Islet of Langerhans (tissue), 1 donor: ENCODE data around the gene SAMMSON.

Source experiments
- FAIRE-seq: peaks from one replicate; lab custom pipeline; 2011; peaks lifted over from hg19 to GRCh38; lab: Jason Lieb, UNC

SAMMSON gene

DNA sequence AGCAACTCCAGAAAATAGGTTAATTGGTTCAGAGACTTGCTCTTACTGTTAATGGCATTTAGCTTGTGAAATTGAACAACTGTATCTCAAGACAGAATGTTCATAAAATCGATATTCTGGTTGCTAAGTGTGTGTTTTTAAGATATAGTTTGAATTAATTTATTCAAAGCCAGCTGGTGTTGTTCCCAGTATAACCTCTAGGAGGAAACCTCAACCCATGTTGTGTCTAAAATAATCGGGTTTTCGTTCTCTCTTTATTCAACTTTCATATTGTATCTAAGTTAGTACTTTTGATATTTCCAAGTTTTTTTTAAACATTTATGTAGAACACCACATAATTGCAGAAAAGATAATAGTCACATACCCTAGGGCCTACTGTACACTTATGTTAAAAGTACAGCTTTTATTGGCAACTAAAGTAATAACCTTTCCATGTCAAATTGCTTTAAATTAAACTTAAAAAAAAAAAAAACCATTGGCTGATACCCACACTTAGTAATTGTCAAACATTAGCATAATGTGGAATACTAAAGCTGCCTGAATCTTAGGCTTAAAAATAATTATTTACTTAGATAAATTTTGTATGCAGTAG lies 90.9 kb downstream of the SAMMSON start:
- peak; percentile 99 for FAIRE-seq

DNA sequence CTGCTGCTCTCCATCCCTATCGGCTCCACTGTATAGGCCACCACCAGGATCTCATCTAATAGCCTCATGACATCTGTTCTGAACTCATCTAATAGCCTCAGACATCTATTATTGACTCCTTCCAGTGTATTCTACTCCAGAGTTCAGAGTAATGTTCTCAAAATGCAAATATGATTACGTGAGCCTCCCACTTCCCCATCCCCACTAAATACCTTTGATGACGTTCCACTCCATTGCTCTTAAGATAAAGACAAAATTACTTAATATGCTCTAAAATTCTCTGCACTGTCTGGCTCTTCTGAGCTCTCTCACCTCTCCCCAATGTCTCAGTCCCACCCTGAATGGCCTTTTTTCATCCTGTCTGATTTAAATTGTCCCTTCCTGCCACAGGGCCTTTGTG lies 94.7 kb downstream of the SAMMSON start:
- no peak for FAIRE-seq

DNA sequence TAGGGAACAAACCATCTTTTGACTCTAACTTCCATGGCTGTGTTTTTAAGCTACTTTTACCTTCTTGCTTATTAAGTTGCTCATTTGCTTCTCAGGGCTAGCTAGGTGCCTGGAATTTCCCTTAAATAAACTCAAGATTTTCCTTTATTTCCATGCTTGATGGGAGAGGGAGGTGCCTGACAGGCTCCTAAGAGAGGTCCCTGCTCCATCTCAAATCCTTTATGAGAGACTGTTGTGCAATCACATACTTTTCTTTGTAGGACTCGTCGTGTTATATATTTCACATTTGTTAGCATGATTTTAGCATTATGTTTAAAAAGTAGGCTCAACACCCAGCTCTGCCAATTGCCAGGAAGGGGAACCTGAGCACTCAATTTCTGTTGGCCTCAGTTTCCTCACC lies 95.7 kb downstream of the SAMMSON start:
- no peak for FAIRE-seq

DNA sequence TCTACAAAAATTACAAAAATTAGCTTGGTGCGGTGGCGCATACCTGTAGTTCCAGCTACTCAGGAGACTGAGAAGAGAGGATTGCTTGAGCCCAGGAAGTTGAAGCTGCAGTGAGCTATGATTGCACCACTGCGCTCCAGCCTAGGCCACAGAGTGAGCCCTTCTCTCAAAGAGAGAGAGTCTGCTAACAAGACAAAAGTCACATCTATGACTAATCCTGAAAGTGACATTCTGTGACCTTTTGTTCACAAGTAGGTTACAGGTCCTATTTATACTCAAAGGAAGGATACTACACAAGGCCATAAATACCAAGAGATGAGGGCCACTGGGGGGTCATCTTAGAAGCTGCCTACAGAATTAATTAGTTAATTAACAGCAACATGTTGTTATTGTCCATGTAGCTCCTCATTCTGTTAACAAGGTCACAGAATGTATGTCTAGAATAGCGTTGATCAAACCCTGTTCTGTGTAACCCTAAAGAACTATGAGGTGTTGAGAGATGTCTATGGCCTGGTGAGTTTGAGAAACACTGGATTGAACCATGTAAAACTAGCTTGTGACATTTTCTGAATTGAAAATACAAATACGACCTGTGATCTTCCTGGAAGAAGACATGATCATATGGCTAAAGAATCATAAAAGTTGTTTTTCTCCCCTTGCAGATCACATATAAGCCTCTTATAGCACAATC lies 97.0 kb downstream of the SAMMSON start:
- FAIRE-seq: no peak

DNA sequence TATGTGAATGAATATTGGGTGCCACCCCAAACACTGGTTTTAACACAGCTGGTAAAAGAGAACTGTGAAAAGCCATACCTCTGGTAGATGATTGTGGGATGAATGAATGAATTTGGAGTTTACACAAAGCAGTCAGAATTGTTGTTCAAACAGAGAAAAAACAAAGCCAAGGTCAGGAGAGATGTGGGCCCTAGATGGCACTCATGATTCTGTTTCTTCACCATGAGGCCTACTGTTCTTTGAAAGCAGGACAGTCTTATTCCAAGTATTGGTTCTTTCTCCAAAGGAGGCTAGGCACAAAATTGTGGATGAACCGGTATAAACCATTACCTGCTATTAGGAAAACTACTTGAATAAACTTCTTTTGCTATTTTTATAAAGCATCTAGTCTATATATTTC lies 97.6 kb downstream of the SAMMSON start:
- no peak for FAIRE-seq

DNA sequence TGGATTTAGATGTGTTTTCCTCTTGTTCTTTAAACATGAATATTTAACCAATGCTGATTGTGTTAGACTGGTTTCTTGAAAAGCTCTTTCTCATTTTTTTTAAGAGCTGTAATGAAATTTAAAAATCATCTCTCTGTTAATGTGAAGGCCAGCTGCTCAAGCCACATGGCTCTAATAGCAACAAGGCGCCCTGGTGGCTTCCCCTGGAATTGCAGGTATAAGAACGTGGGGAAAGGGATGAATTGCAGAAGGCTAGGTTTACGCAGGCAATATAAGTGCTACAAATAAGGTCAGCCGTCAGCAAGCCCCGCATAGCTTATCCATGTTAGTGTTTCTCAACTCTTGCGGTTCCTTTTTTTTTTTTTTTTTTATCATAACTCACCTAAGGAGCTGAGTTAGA lies 108.5 kb downstream of the SAMMSON start:
- no peak for FAIRE-seq

DNA sequence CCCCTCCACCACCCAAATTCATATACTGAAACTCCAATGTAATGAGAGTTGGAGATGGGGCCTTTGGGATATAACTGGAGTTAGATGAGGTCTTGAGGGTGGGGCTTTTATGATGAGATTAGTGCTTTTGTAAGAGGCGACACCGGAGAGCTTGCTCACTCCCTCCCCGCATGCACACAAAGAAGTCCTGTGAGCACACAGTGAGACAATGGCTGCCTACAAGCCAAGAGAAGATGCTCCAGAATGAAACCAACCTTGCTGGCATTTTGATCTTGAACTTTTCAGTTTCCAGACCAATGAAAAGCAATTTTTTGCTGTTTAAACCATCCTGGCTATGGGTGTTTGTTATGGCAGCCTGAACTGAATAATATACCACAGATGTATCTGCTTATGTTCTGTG lies 109.0 kb downstream of the SAMMSON start:
- no peak for FAIRE-seq

DNA sequence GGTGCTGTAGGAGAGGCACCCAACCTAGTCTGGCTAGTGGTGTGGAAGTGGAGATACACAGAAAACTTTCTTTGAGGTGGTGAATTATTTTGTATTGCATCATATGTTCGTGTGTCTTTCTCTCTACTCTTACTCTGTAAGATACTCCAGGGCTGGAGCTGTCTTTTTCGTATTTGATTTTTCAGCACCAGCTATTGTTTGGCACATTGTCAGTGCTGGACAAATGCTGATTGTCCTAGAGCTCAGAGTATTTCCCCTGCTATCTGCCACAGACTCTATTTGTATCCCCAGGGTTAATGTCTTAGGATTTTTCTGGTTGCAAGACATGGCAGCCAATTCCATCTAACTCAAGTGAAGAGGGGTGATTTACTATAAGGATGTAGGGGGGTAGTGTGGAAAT lies 110.5 kb downstream of the SAMMSON start:
- FAIRE-seq: no peak

DNA sequence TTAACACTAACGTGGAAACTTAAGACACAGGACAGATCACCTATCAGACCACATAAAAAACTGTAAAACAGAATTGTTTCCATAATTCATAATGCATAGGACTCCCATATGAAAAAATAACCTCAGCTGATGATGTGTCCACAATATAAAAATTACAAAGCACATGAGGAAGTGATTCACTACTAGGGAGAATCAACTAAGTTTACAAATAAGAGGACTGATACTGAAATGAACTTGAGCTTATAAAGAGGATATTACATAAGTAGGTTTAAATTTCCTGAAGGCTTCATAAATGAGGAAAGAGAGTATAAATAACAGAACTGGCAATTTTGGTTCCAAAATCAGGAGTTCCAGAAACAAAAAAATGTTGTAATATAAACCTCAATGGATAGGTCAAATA lies 111.9 kb downstream of the SAMMSON start:
- FAIRE-seq: no peak

DNA sequence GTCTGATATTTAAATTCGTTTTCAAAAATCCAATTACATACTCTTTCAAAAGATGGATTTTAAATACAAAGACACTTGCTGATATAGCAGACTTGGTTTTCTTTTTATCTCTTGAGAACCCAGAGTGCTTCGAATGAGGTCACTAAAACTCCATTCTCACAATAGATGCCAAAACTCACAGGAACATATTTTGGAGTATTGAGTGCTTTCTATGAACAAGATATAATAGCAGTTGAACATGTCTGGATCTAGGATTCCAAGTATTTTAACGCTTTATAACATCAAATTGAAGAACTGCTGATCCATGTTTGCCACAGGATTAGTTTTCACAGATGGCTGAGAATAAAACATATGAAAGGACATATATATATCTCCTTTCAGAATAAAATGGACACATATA lies 113.2 kb downstream of the SAMMSON start:
- no peak for FAIRE-seq

DNA sequence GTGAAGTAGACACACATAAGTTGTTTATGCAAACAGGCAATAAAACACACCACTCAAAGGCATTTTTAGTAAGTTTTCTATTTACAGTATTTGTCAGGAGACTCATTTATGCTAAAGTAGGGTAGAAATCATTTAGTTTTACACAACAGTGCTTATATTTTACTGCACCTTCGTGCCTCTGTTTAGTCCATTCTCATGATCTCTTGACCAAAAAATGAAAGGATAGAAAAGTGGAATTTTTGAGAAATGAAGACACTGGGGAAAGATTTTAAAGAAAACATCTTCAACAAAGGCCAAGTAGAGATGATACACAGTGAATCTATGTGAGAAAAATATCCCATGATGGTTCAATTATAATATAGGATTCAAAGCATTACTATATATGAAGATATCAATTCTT lies 114.9 kb downstream of the SAMMSON start:
- FAIRE-seq: no peak

DNA sequence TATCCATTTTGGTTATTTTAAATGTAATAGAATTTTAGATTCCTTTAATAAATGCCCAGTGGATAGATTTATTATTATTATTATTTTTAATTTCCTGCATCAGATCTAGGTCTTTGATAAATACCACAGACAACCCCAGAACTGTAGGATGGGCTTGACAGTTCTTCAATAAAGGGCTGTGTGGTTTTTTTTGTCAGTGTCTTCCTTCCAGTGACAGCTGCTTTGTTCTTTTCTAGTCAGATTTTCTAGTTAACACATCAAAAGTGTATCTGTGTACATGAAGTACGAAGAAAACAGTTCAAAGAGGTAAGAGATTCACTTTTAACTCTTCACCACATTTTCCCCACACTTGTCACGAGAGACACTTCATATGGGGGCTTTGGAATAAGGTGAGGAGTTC lies 120.3 kb downstream of the SAMMSON start:
- FAIRE-seq: no peak
